ENCODE measurements around the gene NSDHL.

The NSDHL gene

GRCh38 chrX:152861826-152862225 lies 31.0 kb downstream of the NSDHL start:
- TF ChIP-seq, protein P1, sequence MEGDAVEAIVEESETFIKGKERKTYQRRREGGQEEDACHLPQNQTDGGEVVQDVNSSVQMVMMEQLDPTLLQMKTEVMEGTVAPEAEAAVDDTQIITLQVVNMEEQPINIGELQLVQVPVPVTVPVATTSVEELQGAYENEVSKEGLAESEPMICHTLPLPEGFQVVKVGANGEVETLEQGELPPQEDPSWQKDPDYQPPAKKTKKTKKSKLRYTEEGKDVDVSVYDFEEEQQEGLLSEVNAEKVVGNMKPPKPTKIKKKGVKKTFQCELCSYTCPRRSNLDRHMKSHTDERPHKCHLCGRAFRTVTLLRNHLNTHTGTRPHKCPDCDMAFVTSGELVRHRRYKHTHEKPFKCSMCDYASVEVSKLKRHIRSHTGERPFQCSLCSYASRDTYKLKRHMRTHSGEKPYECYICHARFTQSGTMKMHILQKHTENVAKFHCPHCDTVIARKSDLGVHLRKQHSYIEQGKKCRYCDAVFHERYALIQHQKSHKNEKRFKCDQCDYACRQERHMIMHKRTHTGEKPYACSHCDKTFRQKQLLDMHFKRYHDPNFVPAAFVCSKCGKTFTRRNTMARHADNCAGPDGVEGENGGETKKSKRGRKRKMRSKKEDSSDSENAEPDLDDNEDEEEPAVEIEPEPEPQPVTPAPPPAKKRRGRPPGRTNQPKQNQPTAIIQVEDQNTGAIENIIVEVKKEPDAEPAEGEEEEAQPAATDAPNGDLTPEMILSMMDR (IDR thresholded peaks at IDR 0.05) = no peak
- no peak for DNase-seq (ENCODE audit: low spot score)
- H3K27ac ChIP-seq = no peak overlapping the region
- H3K4me3 ChIP-seq = no peak overlapping the region

DNA sequence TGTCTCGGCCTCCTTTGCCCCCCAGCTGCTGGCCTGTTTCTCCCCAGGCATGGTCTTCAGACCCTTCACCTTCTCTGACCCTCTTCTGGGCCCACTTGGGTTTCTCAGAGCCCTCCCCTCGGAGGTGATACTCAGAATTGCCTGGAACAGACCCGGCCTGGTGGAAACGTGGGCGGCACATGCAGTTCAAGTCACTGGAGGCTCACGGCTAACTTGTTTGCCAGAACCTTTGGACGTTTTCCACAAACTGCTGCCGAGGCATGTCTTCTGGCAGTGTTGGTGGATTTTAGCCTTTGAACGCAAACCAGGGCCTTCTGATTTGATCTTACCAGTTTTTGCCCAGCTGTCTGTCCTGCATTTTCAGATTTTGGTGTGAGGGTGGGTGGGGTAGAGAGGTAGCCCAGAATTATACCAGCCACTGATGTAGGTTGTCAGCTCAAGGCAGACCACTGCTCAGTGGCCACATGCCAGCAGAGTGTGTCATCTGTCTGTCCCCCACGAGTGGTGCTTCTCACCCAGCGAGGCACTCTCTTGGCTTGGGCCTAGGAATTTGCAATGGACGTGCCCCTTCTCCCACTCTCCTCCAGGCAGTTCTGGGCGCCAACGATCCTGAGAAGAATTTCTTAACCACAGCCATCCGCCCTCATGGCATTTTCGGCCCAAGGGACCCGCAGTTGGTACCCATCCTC lies 34.5 kb downstream of the NSDHL start:
- no peak overlapping the region for H3K4me3 ChIP-seq
- H3K27ac ChIP-seq = no peak overlapping the region
- DNase-seq (ENCODE audit: low spot score) = no peak
- TF ChIP-seq, protein P1 (IDR thresholded peaks at IDR 0.05) = no peak

- DNase-seq (ENCODE audit: low spot score) = no peak
- Histone ChIP-seq H3K27ac (no peak overlapping the region), H3K4me3 (no peak overlapping the region)
- TF ChIP-seq, protein P1 (IDR thresholded peaks at IDR 0.05) = no peak
Observed at GRCh38 chrX:152866386-152866785, 35.5 kb downstream of the NSDHL start.

DNA sequence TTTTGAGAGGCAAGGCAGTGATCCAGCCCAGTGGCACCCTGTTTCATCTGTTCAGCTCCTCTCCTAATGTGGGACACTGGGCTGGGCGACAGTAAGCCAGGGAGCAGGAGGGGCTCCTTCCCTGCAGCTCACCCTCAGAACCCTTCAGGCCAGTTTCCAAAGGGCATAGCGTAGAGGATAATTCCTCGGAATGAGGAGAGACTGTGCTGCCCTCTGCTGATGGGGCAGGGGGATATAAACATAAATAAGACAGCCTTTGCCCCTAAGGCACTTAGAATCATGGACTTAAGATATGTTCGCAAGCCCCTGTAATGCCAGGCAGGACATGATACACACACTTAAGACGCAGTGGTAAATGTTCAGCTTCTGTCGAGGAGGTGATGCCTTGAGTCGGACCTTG lies 39.1 kb downstream of the NSDHL start:
- H3K4me3 ChIP-seq = no peak overlapping the region
- no peak overlapping the region for H3K27ac ChIP-seq
- DNase-seq (ENCODE audit: low spot score) = no peak
- TF ChIP-seq, protein P1 (IDR thresholded peaks at IDR 0.05) = no peak

GRCh38 chrX:152871260-152871659 lies 40.4 kb downstream of the NSDHL start:
- Histone ChIP-seq H3K27ac (no peak overlapping the region), H3K4me3 (no peak overlapping the region)
- no peak for DNase-seq (ENCODE audit: low spot score)
- TF ChIP-seq, protein P1 (IDR thresholded peaks at IDR 0.05) = no peak

GRCh38 chrX:152872522-152872921 lies 41.7 kb downstream of the NSDHL start:
- TF ChIP-seq, protein P1 (IDR thresholded peaks at IDR 0.05) = no peak
- no peak overlapping the region for H3K4me3 ChIP-seq
- no peak for DNase-seq (ENCODE audit: low spot score)
- no peak overlapping the region for H3K27ac ChIP-seq

DNA sequence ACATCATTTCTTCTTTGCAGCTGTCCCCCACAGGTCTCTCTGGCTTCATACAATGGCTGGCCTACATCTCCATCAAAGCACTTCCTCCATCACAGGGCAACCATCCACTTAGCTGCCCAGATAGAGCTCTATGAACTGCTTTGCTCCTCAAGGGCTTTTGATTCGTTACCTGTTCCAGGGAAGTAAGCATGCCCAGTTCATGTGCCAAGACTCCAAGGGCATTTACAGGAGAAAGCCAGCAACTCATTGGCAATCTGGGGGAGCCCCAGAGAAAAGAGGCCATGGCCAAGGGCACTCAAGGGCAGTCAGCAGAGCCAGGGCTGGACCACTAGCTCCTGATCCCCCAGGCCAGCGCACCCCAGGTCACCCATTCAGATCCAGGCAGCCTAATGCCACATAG lies 42.5 kb downstream of the NSDHL start:
- DNase-seq (ENCODE audit: low spot score) = no peak
- Histone ChIP-seq H3K27ac (no peak overlapping the region), H3K4me3 (no peak overlapping the region)
- TF ChIP-seq, protein P1 (IDR thresholded peaks at IDR 0.05) = no peak

Measured in coronary artery (tissue), 2 donors.